A673 (cell line): ENCODE measurements around the gene RGS7. TPM values are rescaled to one million over a fixed set of nuclear protein-coding genes. Genes with fewer than 3 reads are reported as not detected.

Experiments
- BruUV-seq: library from RNA; stranded (reverse); fragments of 400-500 nt; replicated peaks from 2 replicates; lab custom pipeline; 2021; lab: Mats Ljungman, UMichigan
- CTCF ChIA-PET: fragments of 300-600 bp; sonication (Branson Sonifier 250); formaldehyde crosslinking; loops from one replicate; lab custom pipeline; 2022; ENCODE audit warnings: antibody characterized with exemption; lab: Charles Lee
- POLR2A ChIA-PET: fragments of 300-600 bp; sonication (Branson Sonifier 250); formaldehyde crosslinking; loops from one replicate; lab custom pipeline; 2022; ENCODE audit warnings: antibody characterized with exemption; ENCODE audit not compliant: low non-redundant PET; lab: Charles Lee
- DNase-seq: peaks from one replicate; pipeline ENCODE4 v3.0.0-alpha.2; 2015; ENCODE audit warnings: low spot score
- H3K27ac ChIP-seq: fragments of 200-600 bp; sonication (generic); 2 replicates; pipeline ENCODE4 v1.5.1; 2016; ENCODE audit warnings: mixed run types, low read depth, mild to moderate bottlenecking, mixed read lengths, antibody characterized with exemption, low read length; ENCODE audit not compliant: poor library complexity, severe bottlenecking
- H3K27me3 ChIP-seq: fragments of 200-600 bp; sonication (generic); replicated peaks from 2 replicates; pipeline ENCODE4 v1.6.1; 2017; ENCODE audit warnings: mixed run types, low read depth, mild to moderate bottlenecking, mixed read lengths, antibody characterized with exemption, low read length; ENCODE audit not compliant: insufficient read depth, poor library complexity
- H3K36me3 ChIP-seq: fragments of 200-600 bp; sonication (generic); 2 replicates; pipeline ENCODE4 v1.6.1; 2016; ENCODE audit warnings: mixed run types, mild to moderate bottlenecking, mixed read lengths, antibody characterized with exemption, low read length; ENCODE audit not compliant: insufficient read depth, poor library complexity, severe bottlenecking
- H3K4me1 ChIP-seq: fragments of 200-600 bp; sonication (generic); 2 replicates; pipeline ENCODE4 v1.6.1; 2017; ENCODE audit warnings: mixed run types, mild to moderate bottlenecking, mixed read lengths, antibody characterized with exemption, low read length; ENCODE audit not compliant: insufficient read depth, poor library complexity, severe bottlenecking
- H3K4me3 ChIP-seq: fragments of 200-600 bp; sonication (generic); 2 replicates; pipeline ENCODE4 v1.5.1; 2016; ENCODE audit warnings: low read depth, mixed run types, mild to moderate bottlenecking, mixed read lengths, low read length; ENCODE audit not compliant: poor library complexity, severe bottlenecking
- H3K9me3 ChIP-seq: fragments of 200-600 bp; sonication (generic); 2 replicates; pipeline ENCODE4 v1.6.1; 2016; ENCODE audit warnings: mixed run types, low read depth, mild to moderate bottlenecking, mixed read lengths, antibody characterized with exemption, low read length; ENCODE audit not compliant: poor library complexity, severe bottlenecking
- EZH2 ChIP-seq: fragments of 200-600 bp; sonication (generic); IDR thresholded peaks from 2 replicates; pipeline ENCODE4 v1.6.1; 2017; ENCODE audit warnings: borderline replicate concordance, low read depth, mild to moderate bottlenecking, mixed read lengths, antibody characterized with exemption, low read length; ENCODE audit not compliant: poor library complexity, severe bottlenecking
- intact Hi-C: fragments of 100-400 bp; cut with micrococcal nuclease; formaldehyde crosslinking; loops from one replicate; pipeline ENCODE4 v1.10.0; 2022; ENCODE audit not compliant: unreplicated experiment
- total RNA-seq: library from RNA; stranded (reverse); gene quantifications from 2 replicates; pipeline ENCODE4 v1.2.3, GENCODE V29; 2021
- TF ChIP-seq, protein P1 (sequence below): fragments of 300-800, 200-600 bp; sonication (generic); conservative IDR thresholded peaks from 2 replicates; pipeline ENCODE4 v1.5.1; 2017; ENCODE audit warnings: low read depth, mild to moderate bottlenecking, antibody characterized with exemption, low read length, moderate library complexity, mixed read lengths

RGS7 gene
- total RNA-seq, 1 experiment from 2014 or later = not detected

GRCh38 chr1:241172486-241172885, 184.5 kb downstream of the RGS7 start:
- Histone ChIP-seq H3K9me3 (no peaks in the 10 kb centered on the region), H3K4me1 (no peaks in the 10 kb centered on the region), H3K4me3 (no peak overlapping the region), H3K27me3 (no peaks in the 10 kb centered on the region), H3K36me3 (no peaks in the 10 kb centered on the region), H3K27ac (no peak overlapping the region)
- BruUV-seq = no TSS peak
- POLR2A ChIA-PET = no interaction called here
- CTCF ChIA-PET = no interaction called here
- no peak for TF ChIP-seq EZH2
- TF ChIP-seq, protein P1, sequence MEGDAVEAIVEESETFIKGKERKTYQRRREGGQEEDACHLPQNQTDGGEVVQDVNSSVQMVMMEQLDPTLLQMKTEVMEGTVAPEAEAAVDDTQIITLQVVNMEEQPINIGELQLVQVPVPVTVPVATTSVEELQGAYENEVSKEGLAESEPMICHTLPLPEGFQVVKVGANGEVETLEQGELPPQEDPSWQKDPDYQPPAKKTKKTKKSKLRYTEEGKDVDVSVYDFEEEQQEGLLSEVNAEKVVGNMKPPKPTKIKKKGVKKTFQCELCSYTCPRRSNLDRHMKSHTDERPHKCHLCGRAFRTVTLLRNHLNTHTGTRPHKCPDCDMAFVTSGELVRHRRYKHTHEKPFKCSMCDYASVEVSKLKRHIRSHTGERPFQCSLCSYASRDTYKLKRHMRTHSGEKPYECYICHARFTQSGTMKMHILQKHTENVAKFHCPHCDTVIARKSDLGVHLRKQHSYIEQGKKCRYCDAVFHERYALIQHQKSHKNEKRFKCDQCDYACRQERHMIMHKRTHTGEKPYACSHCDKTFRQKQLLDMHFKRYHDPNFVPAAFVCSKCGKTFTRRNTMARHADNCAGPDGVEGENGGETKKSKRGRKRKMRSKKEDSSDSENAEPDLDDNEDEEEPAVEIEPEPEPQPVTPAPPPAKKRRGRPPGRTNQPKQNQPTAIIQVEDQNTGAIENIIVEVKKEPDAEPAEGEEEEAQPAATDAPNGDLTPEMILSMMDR = no peak
- no peak for DNase-seq
- intact Hi-C loops = no loop called here

GRCh38 chr1:241171991-241172390, 185.0 kb downstream of the RGS7 start:
- TF ChIP-seq, protein P1 = no peak
- no peak for TF ChIP-seq EZH2
- ChIA-PET POLR2A (no interaction called here), CTCF (no interaction called here)

GRCh38 chr1:241167121-241167630, 189.8 kb downstream of the RGS7 start:
- ChIA-PET CTCF (no interaction called here), POLR2A (no interaction called here)
- TF ChIP-seq EZH2 = no peak
- TF ChIP-seq, protein P1 = no peak
- Histone ChIP-seq H3K27me3 (no peaks in the 10 kb centered on the region), H3K4me3 (no peak overlapping the region), H3K9me3 (no peaks in the 10 kb centered on the region), H3K27ac (no peak overlapping the region), H3K36me3 (no peaks in the 10 kb centered on the region), H3K4me1 (no peaks in the 10 kb centered on the region)
- intact Hi-C loops = no loop called here
- BruUV-seq = no TSS peak
- DNase-seq = no peak

More at GRCh38 chr1:241171991-241172390, 185.0 kb downstream of the RGS7 start:
- no peak overlapping the region for H3K27ac ChIP-seq
- H3K4me1 ChIP-seq = no peaks in the 10 kb centered on the region
- H3K4me3 ChIP-seq = no peak overlapping the region
- BruUV-seq = no TSS peak
- no peak for DNase-seq
- H3K9me3 ChIP-seq = no peaks in the 10 kb centered on the region
- intact Hi-C loops = no loop called here
- H3K36me3 ChIP-seq = no peaks in the 10 kb centered on the region
- H3K27me3 ChIP-seq = no peaks in the 10 kb centered on the region
